GM12874 (cell line): ENCODE results near the gene MBD6.

Experiments
- CTCF ChIP-seq: IDR thresholded peaks from 2 replicates; pipeline ENCODE4 v1.5.1; 2011; ENCODE audit warnings: low read depth, mild to moderate bottlenecking, control low read depth, low read length, moderate library complexity; ENCODE audit not compliant: insufficient read depth

Gene MBD6

GRCh38 chr12:57517187-57517586 lies 5.4 kb upstream of the MBD6 start:
- no peak for TF ChIP-seq CTCF

GRCh38 chr12:57518176-57518919 lies 4.3 kb upstream of the MBD6 start:
- TF ChIP-seq CTCF: no peak

GRCh38 chr12:57518920-57519795 lies 3.5 kb upstream of the MBD6 start:
- no peak for TF ChIP-seq CTCF

- no peak for TF ChIP-seq CTCF
Measured at GRCh38 chr12:57519796-57520052, 2.9 kb upstream of the MBD6 start.

GRCh38 chr12:57520053-57520818 lies 2.4 kb upstream of the MBD6 start, which contains the start of gene DDIT3:
TSS of gene DDIT3 (minus strand) at chr12:57520514. CDS start at chr12:57517406, 3,108 bp downstream.
- no peak for TF ChIP-seq CTCF

GRCh38 chr12:57521525-57522010 lies 1.1 kb upstream of the MBD6 start:
- no peak for TF ChIP-seq CTCF

- TF ChIP-seq CTCF: no peak
Measured at GRCh38 chr12:57522887-57523705, 472 bp downstream of the MBD6 start.
